Gastrocnemius medialis (tissue), 4 donors: ENCODE measurements around the gene NUP62.

Experiments
- CTCF ChIP-seq, 5 experiments: fragments of 450-650 bp in 3 of 5; fragments of 200-600 bp in 2 of 5; sonication (generic) in 2 of 5; IDR thresholded peaks in 4 of 5; conservative IDR thresholded peaks in 1 of 5; 1 replicate in 4 of 5; 2 replicates in 1 of 5; pipeline ENCODE4 v1.5.1; 2016 to 2019; ENCODE audit warnings: antibody characterized with exemption in 5 of 5, mild to moderate bottlenecking in 3 of 5, moderate library complexity in 3 of 5
- POLR2A ChIP-seq, 2 donors: fragments of 450-650 bp; IDR thresholded peaks; one replicate each; pipeline ENCODE4 v1.6.1; 2017; ENCODE audit warnings: antibody characterized with exemption in 2 of 2, mild to moderate bottlenecking in 2 of 2, moderate library complexity in 2 of 2

GRCh38 chr19:49861541-49862378 lies 67.5 kb downstream of the NUP62 start:
- TF ChIP-seq CTCF (IDR thresholded peaks at IDR 0.05 in 4 of 5, conservative IDR thresholded peaks at IDR 0.05 in 1 of 5) (no peak), POLR2A (IDR thresholded peaks at IDR 0.05) (no peak)
